Upper lobe of left lung (tissue), 6 donors: Measurements from ENCODE around the gene FILIP1L. TPM values are rescaled to one million over a fixed set of nuclear protein-coding genes. Genes with fewer than 3 reads are reported as not detected.

Experiments used
- ATAC-seq, 2 donors: fragments of 200-7000 bp; cut with Tn5 transposase; one replicate each; pipeline ENCODE4 v1.9.1; 2022; ENCODE audit warnings: mild to moderate bottlenecking in 2 of 2, moderate library complexity in 2 of 2; ENCODE audit not compliant: low FRiP score in 2 of 2
- DNase-seq, 2 donors: peaks; one replicate each; pipeline ENCODE4 v3.0.0-alpha.2; 2019 to 2020
- H3K27ac ChIP-seq, 4 donors: fragments of 200-600 bp; sonication (generic); one replicate each; pipeline ENCODE4 v1.5.1; 2016 to 2019
- H3K27me3 ChIP-seq, 4 donors: fragments of 200-600 bp; sonication (generic); one replicate each; pipeline ENCODE4 v1.5.1; 2017 to 2019
- H3K36me3 ChIP-seq, 4 donors: fragments of 200-600 bp; sonication (generic); one replicate each; pipeline ENCODE4 v1.5.1; 2016 to 2019
- H3K4me1 ChIP-seq, 4 donors: fragments of 200-600 bp; sonication (generic); one replicate each; pipeline ENCODE4 v1.5.1; 2018 to 2019
- H3K4me3 ChIP-seq, 4 donors: fragments of 200-600 bp; sonication (generic); one replicate each; pipeline ENCODE4 v1.5.1; 2017 to 2019; ENCODE audit warnings: mild to moderate bottlenecking in 2 of 4, moderate library complexity in 1 of 4
- H3K9me3 ChIP-seq, 4 donors: fragments of 200-600 bp; sonication (generic); one replicate each; pipeline ENCODE4 v1.5.1; 2018 to 2019
- CTCF ChIP-seq, 6 experiments: fragments of 450-650 bp in 4 of 6; fragments of 200-600 bp in 2 of 6; sonication (generic) in 2 of 6; IDR thresholded peaks; one replicate each; pipeline ENCODE4 v1.5.1; 2016 to 2019; ENCODE audit warnings: antibody characterized with exemption in 6 of 6
- EP300 ChIP-seq, 4 donors: sonication (generic); formaldehyde crosslinking; IDR thresholded peaks; one replicate each; pipeline ENCODE4 v1.5.1; 2017; ENCODE audit warnings: antibody characterized with exemption in 4 of 4, control low read depth in 2 of 4
- POLR2A ChIP-seq, 4 donors: fragments of 450-650 bp; IDR thresholded peaks; one replicate each; pipeline ENCODE4 v1.5.1; 2016 to 2017; ENCODE audit warnings: antibody characterized with exemption in 4 of 4, mild to moderate bottlenecking in 2 of 4
- POLR2AphosphoS5 ChIP-seq, 2 donors: sonication (generic); formaldehyde crosslinking; IDR thresholded peaks; one replicate each; pipeline ENCODE4 v1.5.1; 2017; ENCODE audit warnings: antibody characterized with exemption in 2 of 2
- WGBS, 2 donors: methylation state at CpG; one replicate each; pipeline ENCODE4 v1.1.5; 2017 to 2018; 5-methylcytosine and 5-hydroxymethylcytosine counted together
- total RNA-seq, 6 donors: library from RNA; depleted of rRNA in 4 of 6; stranded (reverse); fragments of >200 nt in 4 of 6; gene quantifications; one replicate each; pipeline versions ENCODE4 v1.1.0 to v1.2.1, GENCODE V29; 2016 to 2021
- donor health status: DM: no; HTN: no; CAD: no; lungs with moderate emphysema.
- donor health status: DM: no; HTN: yes; CAD: no; lungs with severe emphysema.

The FILIP1L gene
- total RNA-seq, 6 donors from 2014 or later = 19.4 to 38.2 (median 25.9) TPM

GRCh38 chr3:100005665-100006393 is 108.5 kb downstream of the FILIP1L start:
- Histone ChIP-seq H3K9me3 (no peaks in the 10 kb centered on the region), H3K4me1 (peaks cover 12 to 34% (median 19%) of the 10 kb centered on the region in 4 donors), H3K36me3 (no peaks in the 10 kb centered on the region), H3K4me3 (no peak overlapping the region), H3K27ac (peak overlapping the region in 2 of 4 donors; percentile 5 to 51), H3K27me3 (no peaks in the 10 kb centered on the region)
- TF ChIP-seq CTCF (IDR thresholded peaks at IDR 0.05) (no peak), EP300 (IDR thresholded peaks at IDR 0.05) (no peak), POLR2AphosphoS5 (IDR thresholded peaks at IDR 0.05) (no peak), POLR2A (IDR thresholded peaks at IDR 0.05) (no peak)
- ATAC-seq (no peak), DNase-seq (no peak)
- 62 to 74% methylated on average over 2 of the region's 2 CpGs for WGBS, 2 donors

- Histone ChIP-seq H3K27me3 (no peaks in the 10 kb centered on the region), H3K27ac (peak overlapping the region in 1 of 4 donors; percentile 51), H3K36me3 (no peaks in the 10 kb centered on the region), H3K9me3 (no peaks in the 10 kb centered on the region), H3K4me1 (peaks cover 12 to 34% (median 19%) of the 10 kb centered on the region in 4 donors), H3K4me3 (no peak overlapping the region)
- ATAC-seq = no peak
- no peak for TF ChIP-seq POLR2AphosphoS5 (IDR thresholded peaks at IDR 0.05)
- DNase-seq = no peak
- WGBS, 2 donors = 78 to 87% methylated on average over 1 of the region's 1 CpG
These were observed 109.4 kb downstream of the FILIP1L start for GRCh38 chr3:100004931-100005330.

GRCh38 chr3:100003609-100004503 is 110.4 kb downstream of the FILIP1L start:
- Histone ChIP-seq H3K4me1 (peaks cover 12 to 34% (median 19%) of the 10 kb centered on the region in 4 donors), H3K4me3 (no peak overlapping the region), H3K27me3 (no peaks in the 10 kb centered on the region), H3K9me3 (no peaks in the 10 kb centered on the region), H3K27ac (no peak overlapping the region), H3K36me3 (no peaks in the 10 kb centered on the region)
- WGBS, 2 donors = 89 to 90% methylated on average over 4 of the region's 4 CpGs
- TF ChIP-seq EP300 (IDR thresholded peaks at IDR 0.05) = no peak
- TF ChIP-seq POLR2A (IDR thresholded peaks at IDR 0.05) = no peak
- TF ChIP-seq CTCF (IDR thresholded peaks at IDR 0.05) = no peak
- no peak for TF ChIP-seq POLR2AphosphoS5 (IDR thresholded peaks at IDR 0.05)
- DNase-seq (no peak), ATAC-seq (no peak)

GRCh38 chr3:100002599-100003350 is 111.5 kb downstream of the FILIP1L start:
- H3K9me3 ChIP-seq = no peaks in the 10 kb centered on the region
- no peak overlapping the region for H3K27ac ChIP-seq
- WGBS, 2 donors = 68 to 74% methylated on average over 4 of the region's 4 CpGs
- no peak for DNase-seq
- ATAC-seq = peak; percentile 78 to 79
- no peak for TF ChIP-seq CTCF (IDR thresholded peaks at IDR 0.05)
- TF ChIP-seq EP300 (IDR thresholded peaks at IDR 0.05) = no peak
- no peak for TF ChIP-seq POLR2A (IDR thresholded peaks at IDR 0.05)
- TF ChIP-seq POLR2AphosphoS5 (IDR thresholded peaks at IDR 0.05) = no peak
- H3K27me3 ChIP-seq = no peaks in the 10 kb centered on the region
- peaks cover 12 to 29% (median 15%) of the 10 kb centered on the region in 4 donors for H3K4me1 ChIP-seq
- H3K36me3 ChIP-seq = no peaks in the 10 kb centered on the region
- H3K4me3 ChIP-seq = no peak overlapping the region
